Ovary (tissue), 9 donors: ENCODE measurements around the gene RDH11. TPM values are rescaled to one million over a fixed set of nuclear protein-coding genes. Genes with fewer than 3 reads are reported as not detected.

Source experiments
- DNase-seq, 5 donors: peaks; one replicate each; pipeline ENCODE4 v3.0.0-alpha.2; 2019 to 2020
- H3K27ac ChIP-seq, 2 donors: fragments of 200-600 bp; one replicate each; pipeline versions ENCODE4 v1.5.1 to v1.8.0; 2019 to 2022
- H3K27me3 ChIP-seq: fragments of 200-600 bp; one replicate; pipeline ENCODE4 v1.8.0; 2022
- H3K36me3 ChIP-seq: fragments of 200-600 bp; sonication (generic); one replicate; pipeline ENCODE4 v1.5.1; 2019
- H3K4me1 ChIP-seq: one replicate; pipeline ENCODE4 v1.8.1; 2013; ENCODE audit warnings: mild to moderate bottlenecking, moderate library complexity; ENCODE audit not compliant: insufficient read depth
- H3K4me3 ChIP-seq: fragments of 200-600 bp; sonication (generic); one replicate; pipeline ENCODE4 v1.5.1; 2017
- H3K9me3 ChIP-seq, 2 donors: fragments of 200-600 bp in 1 of 2; sonication (generic) in 1 of 2; one replicate each; pipeline versions ENCODE4 v1.5.1 to v1.8.1; 2013 to 2019; ENCODE audit warnings: mild to moderate bottlenecking in 1 of 2, moderate library complexity in 1 of 2
- EP300 ChIP-seq: sonication (generic); formaldehyde crosslinking; IDR thresholded peaks from one replicate; pipeline ENCODE4 v1.6.1; 2017; ENCODE audit warnings: antibody characterized with exemption
- POLR2A ChIP-seq: fragments of 450-650 bp; IDR thresholded peaks from one replicate; pipeline ENCODE4 v1.6.1; 2017; ENCODE audit warnings: antibody characterized with exemption, mild to moderate bottlenecking, moderate library complexity
- WGBS, 3 donors: extraction: QIAGEN DNeasy Blood & Tissue Kit in 1 of 3; methylation state at CpG; one replicate each; pipeline versions ENCODE4 v1.1.5 to v1.1.7; 2013 to 2017; 5-methylcytosine and 5-hydroxymethylcytosine counted together
- intact Hi-C, 4 donors: fragments of 100-400 bp; cut with DNase I; formaldehyde crosslinking; loops; one replicate each; pipeline versions ENCODE4 v1.11.0 to v1.15.1; 2022 to 2023
- polyA plus RNA-seq, 2 donors: library from polyadenylated mRNA; stranded (reverse); fragments of 200-250 nt in 1 of 2; fragments of 350-450 nt in 1 of 2; fragmentation: Illumina TruSeq in 1 of 2; extraction: RNeasy Lipid Tissue Mini Kit (QIAGEN cat#74804) in 1 of 2; gene quantifications; one replicate each; pipeline ENCODE4 v1.2.3, GENCODE V29; 2013 to 2014
- total RNA-seq, 7 donors: library from RNA; depleted of rRNA in 2 of 7; stranded (reverse); fragments of >200 nt in 2 of 7; fragmentation: NEBNext Ultra II Directional in 3 of 7; extraction: Animal tissue kit (Norgen Biotek cat#: 25700) in 3 of 7; gene quantifications; one replicate each; pipeline versions ENCODE4 v1.1.0 to v1.2.4, GENCODE V29; 2016 to 2023
- TF ChIP-seq, protein P1 (sequence below), 3 donors: fragments of 450-650 bp in 2 of 3; fragments of 200-600 bp in 1 of 3; IDR thresholded peaks; one replicate each; pipeline versions ENCODE4 v1.5.1 to v1.8.0; 2016 to 2022; ENCODE audit warnings: antibody characterized with exemption in 3 of 3, mild to moderate bottlenecking in 1 of 3
- donor health status: DM: no; HTN: no; CAD: no; lungs with moderate emphysema.
- donor health status: DM: no; HTN: no; CAD: no.
- donor health status: Bipolar disorder and iron deficiency.
- donor health status: DM: yes; HTN: yes; CAD: no.
- donor health status: DM: no; HTN: no; CAD: no.
- donor health status: DM: yes; HTN: yes; CAD: no.

The RDH11 gene
- total and polyA plus RNA-seq, 9 donors = 30.3 to 90.0 (median 36.6) TPM

DNA sequence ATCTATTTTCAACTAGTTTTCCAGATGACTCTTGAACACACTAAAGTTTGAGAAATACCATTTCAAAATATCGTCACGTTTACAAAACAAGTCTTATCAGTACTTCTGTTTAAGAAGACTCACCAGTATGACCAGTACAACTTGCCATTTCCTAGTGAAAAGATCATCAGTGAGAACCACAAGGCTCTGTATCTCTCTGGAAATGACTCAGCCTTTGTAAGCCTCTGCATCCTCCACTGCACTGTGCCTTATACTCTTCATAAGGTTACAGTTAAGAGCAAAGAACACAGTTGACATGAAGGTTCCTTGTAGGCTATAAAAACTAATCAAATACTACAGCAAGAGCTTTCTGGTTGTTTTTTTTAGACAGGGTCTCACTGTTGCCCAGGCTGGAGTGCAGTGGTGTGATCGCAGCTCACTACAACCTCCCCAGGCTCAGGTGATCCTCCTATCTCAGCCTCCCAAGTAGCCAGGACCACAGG is 15.4 kb downstream of the RDH11 start:
- Histone ChIP-seq H3K9me3 (no peaks in the 10 kb centered on the region), H3K27me3 (no peaks in the 10 kb centered on the region), H3K4me3 (no peak overlapping the region), H3K36me3 (no peaks in the 10 kb centered on the region), H3K4me1 (no peaks in the 10 kb centered on the region), H3K27ac (no peak overlapping the region)
- WGBS, 3 donors = 41 to 59% (median 52%) methylated on average over 3 of the region's 3 CpGs
- intact Hi-C loops = no loop called here
- DNase-seq = no peak
- TF ChIP-seq EP300 (no peak), POLR2A (no peak)
- TF ChIP-seq, protein P1, sequence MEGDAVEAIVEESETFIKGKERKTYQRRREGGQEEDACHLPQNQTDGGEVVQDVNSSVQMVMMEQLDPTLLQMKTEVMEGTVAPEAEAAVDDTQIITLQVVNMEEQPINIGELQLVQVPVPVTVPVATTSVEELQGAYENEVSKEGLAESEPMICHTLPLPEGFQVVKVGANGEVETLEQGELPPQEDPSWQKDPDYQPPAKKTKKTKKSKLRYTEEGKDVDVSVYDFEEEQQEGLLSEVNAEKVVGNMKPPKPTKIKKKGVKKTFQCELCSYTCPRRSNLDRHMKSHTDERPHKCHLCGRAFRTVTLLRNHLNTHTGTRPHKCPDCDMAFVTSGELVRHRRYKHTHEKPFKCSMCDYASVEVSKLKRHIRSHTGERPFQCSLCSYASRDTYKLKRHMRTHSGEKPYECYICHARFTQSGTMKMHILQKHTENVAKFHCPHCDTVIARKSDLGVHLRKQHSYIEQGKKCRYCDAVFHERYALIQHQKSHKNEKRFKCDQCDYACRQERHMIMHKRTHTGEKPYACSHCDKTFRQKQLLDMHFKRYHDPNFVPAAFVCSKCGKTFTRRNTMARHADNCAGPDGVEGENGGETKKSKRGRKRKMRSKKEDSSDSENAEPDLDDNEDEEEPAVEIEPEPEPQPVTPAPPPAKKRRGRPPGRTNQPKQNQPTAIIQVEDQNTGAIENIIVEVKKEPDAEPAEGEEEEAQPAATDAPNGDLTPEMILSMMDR (IDR thresholded peaks at IDR 0.05) = no peak

DNA sequence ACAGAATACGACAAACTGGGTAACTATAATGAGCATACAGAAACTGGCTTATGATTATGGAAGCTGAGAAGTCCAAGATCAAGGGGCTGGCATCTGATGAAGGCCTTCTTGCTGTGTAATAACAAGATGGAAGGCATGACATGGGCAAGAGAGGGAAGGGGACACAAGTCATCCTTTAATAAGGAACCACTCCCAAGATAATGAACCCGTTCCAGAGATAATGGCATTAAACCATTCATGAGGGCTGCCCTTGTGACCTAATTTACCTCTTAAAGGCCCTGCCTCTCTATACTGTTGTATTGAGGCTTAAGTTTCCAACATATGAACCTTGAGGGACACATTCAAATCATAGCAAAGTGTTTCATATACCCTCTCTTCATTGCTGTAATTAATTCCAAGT is 16.6 kb downstream of the RDH11 start:
- H3K27me3 ChIP-seq = no peaks in the 10 kb centered on the region
- no peak for DNase-seq
- H3K4me1 ChIP-seq = no peaks in the 10 kb centered on the region
- H3K9me3 ChIP-seq = no peaks in the 10 kb centered on the region
- no peaks in the 10 kb centered on the region for H3K36me3 ChIP-seq
- intact Hi-C loops = no loop called here
- WGBS, 3 donors = 61 to 69% (median 65%) methylated on average over 2 of the region's 2 CpGs
- H3K27ac ChIP-seq = no peak overlapping the region
- TF ChIP-seq, protein P1 (IDR thresholded peaks at IDR 0.05) = no peak
- TF ChIP-seq POLR2A (no peak), EP300 (no peak)
- no peak overlapping the region for H3K4me3 ChIP-seq

DNA sequence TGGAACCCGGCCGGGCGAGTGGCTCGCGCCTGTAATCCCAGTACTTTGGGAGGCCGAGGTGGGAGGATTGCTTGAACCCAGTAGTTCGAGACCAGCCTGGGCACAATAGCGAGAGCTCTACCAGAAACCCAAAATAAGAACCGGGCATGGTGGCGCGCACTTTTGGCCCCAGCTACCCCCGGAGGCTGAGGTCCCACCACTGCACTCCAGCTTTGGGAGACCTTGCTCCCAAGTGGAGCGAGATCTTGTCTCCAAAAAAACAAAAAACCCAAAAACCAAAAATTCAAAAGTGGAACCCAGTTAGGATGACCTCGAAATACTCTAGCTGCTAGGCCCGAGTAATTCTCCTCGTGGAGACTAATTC is 20.4 kb downstream of the RDH11 start:
- Histone ChIP-seq H3K27me3 (no peaks in the 10 kb centered on the region), H3K9me3 (no peaks in the 10 kb centered on the region), H3K27ac (peak overlapping the region; percentile 92 to 99), H3K4me3 (peak overlapping the region; percentile 97), H3K36me3 (no peaks in the 10 kb centered on the region), H3K4me1 (peaks cover 6% of the 10 kb centered on the region)
- intact Hi-C loops = no loop called here
- no peak for DNase-seq
- WGBS, 3 donors = 19 to 29% (median 27%) methylated on average over 16 of the region's 16 CpGs
- TF ChIP-seq, protein P1 (IDR thresholded peaks at IDR 0.05) = no peak
- no peak for TF ChIP-seq EP300
- no peak for TF ChIP-seq POLR2A

DNA sequence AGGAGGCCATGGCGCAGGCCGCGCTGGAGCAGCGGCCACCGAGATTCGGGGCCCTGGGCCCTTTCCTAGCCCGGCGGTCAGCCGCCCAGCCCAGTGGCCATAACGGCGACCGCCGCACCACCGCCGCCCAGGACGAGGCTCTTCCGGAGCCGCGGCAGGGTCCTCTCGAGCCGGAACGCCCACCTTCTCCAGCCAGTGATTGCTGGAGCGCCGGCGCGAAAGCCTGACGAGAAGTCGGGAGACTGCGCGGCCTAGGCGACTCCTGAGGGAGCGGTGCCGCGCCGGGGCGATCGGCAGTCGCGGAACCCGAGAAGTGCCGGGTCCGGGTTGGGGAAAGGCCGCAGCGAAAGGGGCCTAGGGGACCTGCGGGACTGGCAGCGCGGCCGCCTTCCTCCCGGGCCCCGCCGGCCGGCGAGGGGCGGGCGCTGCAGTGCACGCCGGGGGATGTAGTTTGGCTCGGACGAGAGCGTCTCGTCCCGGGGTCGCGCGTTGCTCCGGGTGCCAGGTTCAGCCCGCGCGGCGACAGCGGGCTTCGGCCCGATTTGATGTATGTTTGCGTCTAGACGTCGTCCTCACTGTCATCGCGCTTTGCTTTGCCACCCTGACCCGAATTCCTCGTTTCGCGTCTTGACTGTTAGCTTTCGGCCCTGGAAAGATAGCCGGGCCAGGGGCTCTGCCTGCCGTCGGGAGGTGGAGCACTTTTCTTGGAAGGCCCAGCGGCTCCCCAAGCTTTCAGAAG is 20.9 kb downstream of the RDH11 start, which contains the start of gene VTI1B:
VTI1B (minus strand) TSS at position 153 of the 739 bp plus-strand sequence; CDS start at position 10, 143 bp downstream.
- peak within 1 kb of the TSS; percentile 92 to 99 for H3K27ac ChIP-seq
- H3K4me3 ChIP-seq = peak within 1 kb of the TSS; percentile 97
- no peaks in the 10 kb centered on the region for H3K27me3 ChIP-seq
- TF ChIP-seq, protein P1 (IDR thresholded peaks at IDR 0.05) = peak in 1 of 3 donors; percentile 24
- TF ChIP-seq EP300 = no peak
- TF ChIP-seq POLR2A = peak; percentile 29
- peaks cover 6% of the 10 kb centered on the region for H3K4me1 ChIP-seq
- no peaks in the 10 kb centered on the region for H3K36me3 ChIP-seq
- H3K9me3 ChIP-seq = no peaks in the 10 kb centered on the region
- peak; percentile 75 to 91 (median 80) for DNase-seq
- whole genome bisulfite sequencing, 3 donors = 0 to 1% (median 0%) methylated on average over 36 to 87 of the region's 87 CpGs
- intact Hi-C loops = loop anchor here in 1 of 4 donors (5.0 kb wide), 1 partner anchor 72 kb away; the partner anchor contains the start of gene PIGH
